Spleen (tissue), 11 donors: ENCODE data around the gene MRGPRX3. TPM values are rescaled to one million over a fixed set of nuclear protein-coding genes. Genes with fewer than 3 reads are reported as not detected.
A peak's percentile ranks its signal among the peaks of the same experiment; 100 is the strongest.

ENCODE experiments used
- DNase-seq: peaks from one replicate; pipeline ENCODE4 v3.0.0-alpha.2; 2020
- H3K27ac ChIP-seq, 8 donors: fragments of 200-600 bp; sonication (generic) in 7 of 8; 1 replicate in 4 of 8; 2 replicates in 4 of 8; pipeline versions ENCODE4 v1.5.0 to v1.8.0; 2016 to 2021; ENCODE audit warnings: inconsistent platforms in 4 of 8, mild to moderate bottlenecking in 4 of 8, moderate library complexity in 1 of 8
- H3K27me3 ChIP-seq, 7 donors: fragments of 200-600 bp; sonication (generic) in 6 of 7; replicated peaks in 1 of 7; 1 replicate in 4 of 7; 2 replicates in 3 of 7; pipeline versions ENCODE4 v1.5.0 to v1.8.0; 2016 to 2021; ENCODE audit warnings: inconsistent platforms in 3 of 7, mild to moderate bottlenecking in 1 of 7
- H3K36me3 ChIP-seq, 6 donors: fragments of 200-600 bp; sonication (generic) in 5 of 6; 1 replicate in 4 of 6; 2 replicates in 2 of 6; pipeline versions ENCODE4 v1.5.0 to v1.8.0; 2016 to 2021; ENCODE audit warnings: inconsistent platforms in 2 of 6
- H3K4me1 ChIP-seq, 6 donors: fragments of 200-600 bp; sonication (generic) in 5 of 6; 1 replicate in 3 of 6; 2 replicates in 3 of 6; pipeline versions ENCODE4 v1.5.0 to v1.8.0; 2016 to 2021; ENCODE audit warnings: inconsistent platforms in 3 of 6
- H3K4me3 ChIP-seq, 8 donors: fragments of 200-600 bp; sonication (generic) in 7 of 8; 1 replicate in 4 of 8; 2 replicates in 4 of 8; pipeline versions ENCODE4 v1.5.0 to v1.8.0; 2016 to 2021; ENCODE audit warnings: inconsistent platforms in 4 of 8, mild to moderate bottlenecking in 4 of 8, moderate library complexity in 2 of 8
- H3K9me3 ChIP-seq, 8 donors: fragments of 200-600 bp; sonication (generic) in 7 of 8; 1 replicate in 4 of 8; 2 replicates in 4 of 8; pipeline versions ENCODE4 v1.5.0 to v1.8.0; 2016 to 2021; ENCODE audit warnings: inconsistent platforms in 4 of 8
- CTCF ChIP-seq, 11 experiments: fragments of 200-600 bp in 7 of 11; fragments of 450-650 bp in 4 of 11; sonication (generic) in 4 of 11; IDR thresholded peaks in 8 of 11; conservative IDR thresholded peaks in 3 of 11; 1 replicate in 7 of 11; 2 replicates in 4 of 11; pipeline versions ENCODE4 v1.4.0 to v1.8.0; 2016 to 2021; ENCODE audit warnings: antibody characterized with exemption in 11 of 11, inconsistent platforms in 4 of 11, mild to moderate bottlenecking in 1 of 11
- POLR2A ChIP-seq, 3 donors: fragments of 450-650 bp; IDR thresholded peaks; one replicate each; pipeline ENCODE4 v1.5.1; 2017; ENCODE audit warnings: antibody characterized with exemption in 3 of 3, mild to moderate bottlenecking in 1 of 3
- POLR2AphosphoS5 ChIP-seq, 3 donors: sonication (generic); formaldehyde crosslinking; IDR thresholded peaks; one replicate each; pipeline ENCODE4 v1.5.1; 2017; ENCODE audit warnings: antibody characterized with exemption in 3 of 3
- WGBS, 5 donors: extraction: QIAGEN DNeasy Blood & Tissue Kit in 3 of 5; methylation state at CpG; one replicate each; pipeline versions ENCODE4 v1.1.5 to v1.1.7; 2013 to 2018; 5-methylcytosine and 5-hydroxymethylcytosine counted together
- intact Hi-C: fragments of 100-400 bp; cut with DNase I; formaldehyde crosslinking; loops from one replicate; pipeline ENCODE4 v1.15.0; 2023; ENCODE audit warnings: low total_unique reads
- polyA plus RNA-seq, 3 donors: library from polyadenylated mRNA; stranded (reverse); fragments of 200-250 nt; gene quantifications; one replicate each; pipeline ENCODE4 v1.2.1, GENCODE V29; 2013
- total RNA-seq, 7 donors: library from RNA; depleted of rRNA in 3 of 7; stranded (reverse); fragments of >200 nt in 3 of 7; fragmentation: NEBNext Ultra II Directional in 4 of 7; extraction: Animal tissue kit (Norgen Biotek cat#: 25700) in 4 of 7; gene quantifications; one replicate each; pipeline versions ENCODE4 v1.1.0 to v1.2.1, GENCODE V29; 2016 to 2021
- donor health status: healthy with polysubstance abuse.
- donor health status: DM: no; HTN: no; CAD: no; lungs with moderate emphysema.
- donor health status: DM: no; HTN: no; CAD: no.
- donor health status: Bipolar disorder and iron deficiency.
- donor health status: healthy.
- donor health status: DM: no; HTN: no; CAD: no.
- donor health status: DM: yes; HTN: yes; CAD: no.

MRGPRX3 gene
- total and polyA plus RNA-seq, 10 donors, result not detected

GRCh38 chr11:18145837-18146236 is 13.5 kb downstream of the MRGPRX3 start:
- intact Hi-C loops, result no loop called here
- H3K27me3 ChIP-seq, result peaks cover 0 to 19% (median 0%) of the 10 kb centered on the region in 7 donors
- no peaks in the 10 kb centered on the region for H3K9me3 ChIP-seq
- 37 to 46% (median 40%) methylated on average over 3 of the region's 3 CpGs for WGBS, 5 donors
- H3K27ac ChIP-seq, result no peak overlapping the region
- H3K4me3 ChIP-seq, result no peak overlapping the region
- no peak for DNase-seq
- no peaks in the 10 kb centered on the region for H3K4me1 ChIP-seq
- H3K36me3 ChIP-seq, result no peaks in the 10 kb centered on the region
- TF ChIP-seq POLR2A (IDR thresholded peaks at IDR 0.05) (no peak), POLR2AphosphoS5 (IDR thresholded peaks at IDR 0.05) (no peak)

GRCh38 chr11:18151581-18151980 is 19.2 kb downstream of the MRGPRX3 start:
- TF ChIP-seq POLR2AphosphoS5 (IDR thresholded peaks at IDR 0.05) (no peak), CTCF (IDR thresholded peaks at IDR 0.05 in 8 of 11, conservative IDR thresholded peaks at IDR 0.05 in 3 of 11) (no peak), POLR2A (IDR thresholded peaks at IDR 0.05) (no peak)
- no peaks in the 10 kb centered on the region for H3K9me3 ChIP-seq
- no peak for DNase-seq
- no peaks in the 10 kb centered on the region for H3K36me3 ChIP-seq
- WGBS, 5 donors, result 79 to 91% (median 87%) methylated on average over 3 of the region's 3 CpGs
- H3K27me3 ChIP-seq, result peaks cover 0 to 14% (median 0%) of the 10 kb centered on the region in 7 donors
- no peaks in the 10 kb centered on the region for H3K4me1 ChIP-seq
- intact Hi-C loops, result no loop called here
- no peak overlapping the region for H3K4me3 ChIP-seq
- no peak overlapping the region for H3K27ac ChIP-seq

- TF ChIP-seq POLR2A (IDR thresholded peaks at IDR 0.05) (no peak), POLR2AphosphoS5 (IDR thresholded peaks at IDR 0.05) (no peak), CTCF (IDR thresholded peaks at IDR 0.05 in 8 of 11, conservative IDR thresholded peaks at IDR 0.05 in 3 of 11) (no peak)
Measured at GRCh38 chr11:18168372-18168771, 36.0 kb downstream of the MRGPRX3 start.

GRCh38 chr11:18171377-18172000 is 39.1 kb downstream of the MRGPRX3 start:
- no peak overlapping the region for H3K27ac ChIP-seq
- H3K4me3 ChIP-seq, result no peak overlapping the region
- peaks cover 0 to 7% (median 1%) of the 10 kb centered on the region in 8 donors for H3K9me3 ChIP-seq
- 71 to 86% (median 83%) methylated on average over 4 of the region's 4 CpGs for WGBS, 5 donors
- H3K36me3 ChIP-seq, result no peaks in the 10 kb centered on the region
- H3K27me3 ChIP-seq, result peaks cover 0 to 8% (median 0%) of the 10 kb centered on the region in 7 donors
- intact Hi-C loops, result no loop called here
- peak in 8 of 11 experiments; percentile 9 to 53 (median 32) for TF ChIP-seq CTCF (IDR thresholded peaks at IDR 0.05 in 8 of 11, conservative IDR thresholded peaks at IDR 0.05 in 3 of 11)
- TF ChIP-seq POLR2AphosphoS5 (IDR thresholded peaks at IDR 0.05), result no peak
- H3K4me1 ChIP-seq, result no peaks in the 10 kb centered on the region
- DNase-seq, result no peak

More at GRCh38 chr11:18168372-18168771, 36.0 kb downstream of the MRGPRX3 start:
- 52 to 71% (median 69%) methylated on average over 1 of the region's 1 CpG for WGBS, 5 donors
- no peak for DNase-seq
- Histone ChIP-seq H3K4me3 (no peak overlapping the region), H3K27me3 (peaks cover 0 to 8% (median 0%) of the 10 kb centered on the region in 7 donors), H3K4me1 (no peaks in the 10 kb centered on the region), H3K27ac (no peak overlapping the region), H3K9me3 (peaks cover 0 to 7% (median 2%) of the 10 kb centered on the region in 8 donors), H3K36me3 (no peaks in the 10 kb centered on the region)
- intact Hi-C loops, result no loop called here
